ENCODE results near the gene NOS1AP.

DNA sequence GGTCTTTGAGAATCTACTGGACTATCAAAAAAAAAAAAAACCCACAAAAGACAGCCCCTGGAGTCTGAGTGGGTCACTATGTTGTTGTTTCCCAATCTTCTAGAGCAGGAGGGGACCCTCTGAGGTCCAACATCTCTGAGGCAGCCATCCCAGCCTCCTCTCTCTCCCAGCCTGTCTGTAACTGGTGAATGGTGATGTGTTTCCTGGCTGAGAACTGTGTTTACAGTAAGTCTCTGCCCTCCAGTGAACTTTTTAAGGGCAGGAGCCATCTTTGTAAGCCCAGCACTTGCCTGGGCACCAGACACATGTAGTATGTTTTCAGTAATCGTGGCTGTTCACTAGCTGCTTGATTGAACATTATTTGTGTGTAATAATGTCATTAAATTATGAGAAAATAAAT, 221.5 kb downstream of the NOS1AP start:
- TF ChIP-seq, protein P1, sequence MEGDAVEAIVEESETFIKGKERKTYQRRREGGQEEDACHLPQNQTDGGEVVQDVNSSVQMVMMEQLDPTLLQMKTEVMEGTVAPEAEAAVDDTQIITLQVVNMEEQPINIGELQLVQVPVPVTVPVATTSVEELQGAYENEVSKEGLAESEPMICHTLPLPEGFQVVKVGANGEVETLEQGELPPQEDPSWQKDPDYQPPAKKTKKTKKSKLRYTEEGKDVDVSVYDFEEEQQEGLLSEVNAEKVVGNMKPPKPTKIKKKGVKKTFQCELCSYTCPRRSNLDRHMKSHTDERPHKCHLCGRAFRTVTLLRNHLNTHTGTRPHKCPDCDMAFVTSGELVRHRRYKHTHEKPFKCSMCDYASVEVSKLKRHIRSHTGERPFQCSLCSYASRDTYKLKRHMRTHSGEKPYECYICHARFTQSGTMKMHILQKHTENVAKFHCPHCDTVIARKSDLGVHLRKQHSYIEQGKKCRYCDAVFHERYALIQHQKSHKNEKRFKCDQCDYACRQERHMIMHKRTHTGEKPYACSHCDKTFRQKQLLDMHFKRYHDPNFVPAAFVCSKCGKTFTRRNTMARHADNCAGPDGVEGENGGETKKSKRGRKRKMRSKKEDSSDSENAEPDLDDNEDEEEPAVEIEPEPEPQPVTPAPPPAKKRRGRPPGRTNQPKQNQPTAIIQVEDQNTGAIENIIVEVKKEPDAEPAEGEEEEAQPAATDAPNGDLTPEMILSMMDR (IDR thresholded peaks at IDR 0.05; ENCODE audit: low read length) = no peak
- TF ChIP-seq EZH2 (IDR thresholded peaks at IDR 0.05; ENCODE audit: borderline replicate concordance, low read length) = no peak

Data from OCI-LY1 (cell line).